Measurements from ENCODE around the gene TRMT6. TPM values are rescaled to one million over a fixed set of nuclear protein-coding genes. Genes with fewer than 3 reads are reported as not detected.

TRMT6 gene
- total RNA-seq, 1 donor from 2014 or later, result 9.7 TPM

- Mint-ChIP-seq H3K36me3 (ENCODE audit: low read depth) (peaks cover 3% of the 10 kb centered on the region), H3K4me1 (ENCODE audit: low read depth) (peaks cover 13% of the 10 kb centered on the region), H3K9me3 (ENCODE audit: low read depth) (no peaks in the 10 kb centered on the region), H3K27me3 (ENCODE audit: low read depth) (no peaks in the 10 kb centered on the region), H3K27ac (ENCODE audit: unreplicated experiment) (no peak overlapping the region), H3K4me3 (ENCODE audit: unreplicated experiment) (no peak overlapping the region)
- TF ChIP-seq CTCF (IDR thresholded peaks at IDR 0.05), result no peak
- no peak for DNase-seq (ENCODE audit: low spot score)
These were observed 20.9 kb upstream of the TRMT6 start for GRCh38 chr20:5971203-5971602.

- no peak overlapping the region for H3K4me3 Mint-ChIP-seq (ENCODE audit: unreplicated experiment)
- peaks cover 3% of the 10 kb centered on the region for H3K36me3 Mint-ChIP-seq (ENCODE audit: low read depth)
- peaks cover 13% of the 10 kb centered on the region for H3K4me1 Mint-ChIP-seq (ENCODE audit: low read depth)
- no peaks in the 10 kb centered on the region for H3K9me3 Mint-ChIP-seq (ENCODE audit: low read depth)
- H3K27ac Mint-ChIP-seq (ENCODE audit: unreplicated experiment), result no peak overlapping the region
- TF ChIP-seq CTCF (IDR thresholded peaks at IDR 0.05), result no peak
- no peaks in the 10 kb centered on the region for H3K27me3 Mint-ChIP-seq (ENCODE audit: low read depth)
- no peak for DNase-seq (ENCODE audit: low spot score)
These were observed 20.0 kb upstream of the TRMT6 start for GRCh38 chr20:5970381-5970780.

GRCh38 chr20:5969940-5970339, 19.6 kb upstream of the TRMT6 start:
- H3K27ac Mint-ChIP-seq (ENCODE audit: unreplicated experiment), result no peak overlapping the region
- peaks cover 13% of the 10 kb centered on the region for H3K4me1 Mint-ChIP-seq (ENCODE audit: low read depth)
- no peaks in the 10 kb centered on the region for H3K27me3 Mint-ChIP-seq (ENCODE audit: low read depth)
- no peak for DNase-seq (ENCODE audit: low spot score)
- H3K36me3 Mint-ChIP-seq (ENCODE audit: low read depth), result peaks cover 3% of the 10 kb centered on the region
- TF ChIP-seq CTCF (IDR thresholded peaks at IDR 0.05), result no peak
- no peak overlapping the region for H3K4me3 Mint-ChIP-seq (ENCODE audit: unreplicated experiment)
- no peaks in the 10 kb centered on the region for H3K9me3 Mint-ChIP-seq (ENCODE audit: low read depth)

- peaks cover 13% of the 10 kb centered on the region for H3K4me1 Mint-ChIP-seq (ENCODE audit: low read depth)
- no peaks in the 10 kb centered on the region for H3K27me3 Mint-ChIP-seq (ENCODE audit: low read depth)
- no peaks in the 10 kb centered on the region for H3K9me3 Mint-ChIP-seq (ENCODE audit: low read depth)
- no peak overlapping the region for H3K27ac Mint-ChIP-seq (ENCODE audit: unreplicated experiment)
- no peak for TF ChIP-seq CTCF (IDR thresholded peaks at IDR 0.05)
- peaks cover 3% of the 10 kb centered on the region for H3K36me3 Mint-ChIP-seq (ENCODE audit: low read depth)
- no peak for DNase-seq (ENCODE audit: low spot score)
- no peak overlapping the region for H3K4me3 Mint-ChIP-seq (ENCODE audit: unreplicated experiment)
These were observed 19.1 kb upstream of the TRMT6 start for GRCh38 chr20:5969348-5969935.

GRCh38 chr20:5968462-5968861, 18.1 kb upstream of the TRMT6 start:
- Mint-ChIP-seq H3K36me3 (ENCODE audit: low read depth) (peaks cover 3% of the 10 kb centered on the region), H3K4me3 (ENCODE audit: unreplicated experiment) (no peak overlapping the region)

More at GRCh38 chr20:5968462-5968861, 18.1 kb upstream of the TRMT6 start:
- TF ChIP-seq CTCF (IDR thresholded peaks at IDR 0.05), result no peak
- Mint-ChIP-seq H3K27ac (ENCODE audit: unreplicated experiment) (no peak overlapping the region), H3K4me1 (ENCODE audit: low read depth) (peaks cover 13% of the 10 kb centered on the region), H3K27me3 (ENCODE audit: low read depth) (no peaks in the 10 kb centered on the region), H3K9me3 (ENCODE audit: low read depth) (no peaks in the 10 kb centered on the region)
- DNase-seq (ENCODE audit: low spot score), result no peak

Measured in chondrocyte (in vitro differentiated cells).